ENCODE results near the gene ABCC6. TPM values are rescaled to one million over a fixed set of nuclear protein-coding genes. Genes with fewer than 3 reads are reported as not detected.

The ABCC6 gene
- total RNA-seq, 4 donors from 2014 or later = 0.23 to 4.8 (median 0.73) TPM

DNA sequence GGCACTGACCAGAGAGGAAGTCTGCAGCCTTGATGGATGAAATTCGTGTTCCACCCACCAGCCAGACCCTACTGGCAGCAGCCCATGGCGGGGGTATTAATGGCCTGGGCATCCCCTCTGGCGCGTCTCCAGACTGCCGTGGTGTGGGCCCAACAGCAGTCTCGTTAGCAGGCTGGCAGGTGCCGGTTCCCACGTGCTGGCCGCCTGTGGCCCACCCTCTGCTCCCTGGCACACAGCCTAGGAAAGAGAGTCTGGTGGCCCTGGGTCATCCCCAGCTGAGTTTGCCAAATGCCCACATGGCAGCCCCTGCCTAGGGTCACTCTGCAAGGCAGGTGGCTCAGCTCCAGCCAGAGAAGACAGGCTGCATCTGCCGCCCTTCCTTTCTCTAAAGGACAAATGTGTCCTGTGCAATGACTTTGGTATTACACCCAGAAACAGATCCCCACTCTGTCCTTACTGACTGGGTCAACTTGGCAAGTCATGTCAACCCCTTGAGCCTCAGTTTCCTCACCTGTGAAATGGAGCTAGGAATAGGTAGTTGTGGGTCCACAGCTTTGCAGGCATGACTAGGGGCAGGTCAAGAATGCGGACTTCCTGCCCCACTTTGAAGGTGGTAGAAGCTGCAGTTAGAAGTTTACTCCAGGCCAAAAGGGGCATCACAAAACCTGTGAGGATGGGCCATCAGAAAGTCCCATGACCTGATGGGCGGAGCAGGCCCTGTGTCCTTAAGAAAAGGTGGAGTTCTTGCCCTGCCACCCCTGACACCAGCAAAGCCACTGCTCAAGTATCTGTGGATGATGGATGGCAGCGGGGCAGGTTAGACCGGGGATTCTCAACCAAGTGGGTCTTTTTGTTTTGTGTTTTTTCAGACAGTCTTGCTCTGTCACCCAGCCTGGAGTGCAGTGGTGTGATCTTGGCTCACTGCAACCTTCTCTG, 76.6 kb downstream of the ABCC6 start:
- Histone ChIP-seq H3K4me1 (peaks cover 0 to 19% of the 10 kb centered on the region in 2 donors), H3K4me3 (no peak overlapping the region), H3K9me3 (no peaks in the 10 kb centered on the region), H3K27ac (no peak overlapping the region), H3K36me3 (peaks cover 0 to 10% of the 10 kb centered on the region in 2 donors), H3K27me3 (no peaks in the 10 kb centered on the region)
- no peak for TF ChIP-seq POLR2A (IDR thresholded peaks at IDR 0.05)
- TF ChIP-seq, protein P1, sequence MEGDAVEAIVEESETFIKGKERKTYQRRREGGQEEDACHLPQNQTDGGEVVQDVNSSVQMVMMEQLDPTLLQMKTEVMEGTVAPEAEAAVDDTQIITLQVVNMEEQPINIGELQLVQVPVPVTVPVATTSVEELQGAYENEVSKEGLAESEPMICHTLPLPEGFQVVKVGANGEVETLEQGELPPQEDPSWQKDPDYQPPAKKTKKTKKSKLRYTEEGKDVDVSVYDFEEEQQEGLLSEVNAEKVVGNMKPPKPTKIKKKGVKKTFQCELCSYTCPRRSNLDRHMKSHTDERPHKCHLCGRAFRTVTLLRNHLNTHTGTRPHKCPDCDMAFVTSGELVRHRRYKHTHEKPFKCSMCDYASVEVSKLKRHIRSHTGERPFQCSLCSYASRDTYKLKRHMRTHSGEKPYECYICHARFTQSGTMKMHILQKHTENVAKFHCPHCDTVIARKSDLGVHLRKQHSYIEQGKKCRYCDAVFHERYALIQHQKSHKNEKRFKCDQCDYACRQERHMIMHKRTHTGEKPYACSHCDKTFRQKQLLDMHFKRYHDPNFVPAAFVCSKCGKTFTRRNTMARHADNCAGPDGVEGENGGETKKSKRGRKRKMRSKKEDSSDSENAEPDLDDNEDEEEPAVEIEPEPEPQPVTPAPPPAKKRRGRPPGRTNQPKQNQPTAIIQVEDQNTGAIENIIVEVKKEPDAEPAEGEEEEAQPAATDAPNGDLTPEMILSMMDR (IDR thresholded peaks at IDR 0.05 in 4 of 5, conservative IDR thresholded peaks at IDR 0.05 in 1 of 5) = no peak
- no peak for ATAC-seq
- no peak for DNase-seq
- intact Hi-C loops (cut with DNase I; ENCODE audit: low total_unique reads) (no loop called here), in situ Hi-C loops (cut with MboI; ENCODE audit: low sequenced_read_pairs in 4 of 4) (no loop called here)

DNA sequence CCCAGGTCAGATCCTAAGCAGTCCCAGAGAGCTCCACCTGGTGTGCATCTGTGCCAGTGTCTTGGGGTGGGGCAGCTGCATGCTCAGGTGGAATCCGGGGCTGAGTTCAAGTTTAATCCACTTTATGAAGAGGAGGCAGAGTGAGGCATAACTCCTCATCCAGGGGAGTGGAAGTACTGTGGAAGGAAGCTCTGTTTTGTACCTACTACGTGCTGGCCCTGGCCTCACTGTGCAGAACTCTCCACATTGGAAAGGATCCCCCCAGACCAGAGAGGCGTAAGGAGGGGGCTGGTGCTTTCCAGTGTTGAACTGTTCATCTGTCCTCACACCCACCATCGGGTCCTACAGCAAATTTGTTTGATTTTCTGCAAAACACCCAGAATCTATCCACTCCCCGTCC, 78.0 kb downstream of the ABCC6 start:
- in situ Hi-C loops (cut with MboI; ENCODE audit: low sequenced_read_pairs in 4 of 4) = no loop called here
- intact Hi-C loops (cut with DNase I; ENCODE audit: low total_unique reads) = no loop called here
- peaks cover 0 to 14% of the 10 kb centered on the region in 2 donors for H3K4me1 ChIP-seq
- H3K4me3 ChIP-seq = no peak overlapping the region
- no peak for DNase-seq
- no peak overlapping the region for H3K27ac ChIP-seq
- peaks cover 0 to 24% of the 10 kb centered on the region in 2 donors for H3K36me3 ChIP-seq
- TF ChIP-seq, protein P1 (IDR thresholded peaks at IDR 0.05 in 4 of 5, conservative IDR thresholded peaks at IDR 0.05 in 1 of 5) = no peak
- ATAC-seq = no peak
- no peaks in the 10 kb centered on the region for H3K9me3 ChIP-seq
- H3K27me3 ChIP-seq = no peaks in the 10 kb centered on the region

DNA sequence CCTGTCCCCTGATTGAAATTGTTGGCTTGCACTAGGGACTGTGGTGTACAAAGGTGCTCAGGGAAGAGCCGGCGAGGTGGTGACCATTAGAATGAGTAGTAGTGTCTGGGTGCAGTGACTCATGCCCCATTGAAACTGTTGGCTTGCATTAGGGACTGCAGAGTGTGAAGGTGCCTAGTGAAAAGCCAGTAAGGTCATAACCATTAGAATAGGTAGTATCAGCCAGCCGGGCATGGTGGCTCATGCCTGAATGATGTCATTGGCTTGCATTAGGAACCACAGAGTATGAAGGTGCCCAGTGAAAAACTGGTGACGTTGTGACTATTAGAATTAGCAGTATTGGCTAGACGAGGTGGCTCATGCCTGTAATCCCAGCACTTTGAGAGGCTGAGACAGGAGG, 78.9 kb downstream of the ABCC6 start:
- no peak overlapping the region for H3K27ac ChIP-seq
- no peaks in the 10 kb centered on the region for H3K9me3 ChIP-seq
- ATAC-seq (peak in 1 of 2 donors; percentile 70), DNase-seq (peak in 1 of 2 donors; percentile 26)
- H3K4me1 ChIP-seq = peaks cover 0 to 6% of the 10 kb centered on the region in 2 donors
- in situ Hi-C loops (cut with MboI; ENCODE audit: low sequenced_read_pairs in 4 of 4) = no loop called here
- intact Hi-C loops (cut with DNase I; ENCODE audit: low total_unique reads) = no loop called here
- H3K27me3 ChIP-seq = no peaks in the 10 kb centered on the region
- H3K4me3 ChIP-seq = no peak overlapping the region
- TF ChIP-seq POLR2A (IDR thresholded peaks at IDR 0.05) = no peak
- TF ChIP-seq, protein P1 (IDR thresholded peaks at IDR 0.05 in 4 of 5, conservative IDR thresholded peaks at IDR 0.05 in 1 of 5) = no peak
- peaks cover 0 to 32% of the 10 kb centered on the region in 2 donors for H3K36me3 ChIP-seq

DNA sequence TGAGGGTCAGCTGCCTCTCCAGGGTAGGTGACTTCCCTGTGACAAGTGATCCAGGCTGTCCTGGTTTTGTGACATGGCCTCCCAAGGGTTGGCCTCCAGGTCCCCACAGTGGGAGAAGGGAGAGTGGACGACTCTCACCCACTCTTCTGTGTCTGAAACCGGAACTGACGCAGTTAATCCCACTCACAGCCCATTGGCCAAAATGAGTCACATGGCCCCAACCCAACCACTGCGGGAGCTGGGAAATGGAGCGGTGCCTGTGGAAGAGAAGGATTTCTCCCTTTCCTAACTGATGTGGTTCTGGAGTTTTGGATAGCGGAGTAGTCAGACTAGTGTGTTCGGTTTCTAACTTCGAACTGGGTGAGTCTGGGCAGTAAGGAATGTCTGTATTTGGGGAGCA, 79.4 kb downstream of the ABCC6 start:
- in situ Hi-C loops (cut with MboI; ENCODE audit: low sequenced_read_pairs in 4 of 4) (no loop called here), intact Hi-C loops (cut with DNase I; ENCODE audit: low total_unique reads) (no loop called here)
- no peak overlapping the region for H3K4me3 ChIP-seq
- no peaks in the 10 kb centered on the region for H3K27me3 ChIP-seq
- TF ChIP-seq, protein P1 (IDR thresholded peaks at IDR 0.05 in 4 of 5, conservative IDR thresholded peaks at IDR 0.05 in 1 of 5) = no peak
- TF ChIP-seq POLR2A (IDR thresholded peaks at IDR 0.05) = no peak
- H3K36me3 ChIP-seq = peaks cover 0 to 35% of the 10 kb centered on the region in 2 donors
- H3K9me3 ChIP-seq = no peaks in the 10 kb centered on the region
- DNase-seq (no peak), ATAC-seq (no peak)
- no peak overlapping the region for H3K27ac ChIP-seq
- peaks cover 0 to 6% of the 10 kb centered on the region in 2 donors for H3K4me1 ChIP-seq
